Measurements from ENCODE around the gene PRKCZ.
"Not testable (repeated sequence)": the region's sequence is repeated elsewhere in the genome, so short reads cannot be mapped to it uniquely, and the experiment has no call there.

Gene PRKCZ

DNA sequence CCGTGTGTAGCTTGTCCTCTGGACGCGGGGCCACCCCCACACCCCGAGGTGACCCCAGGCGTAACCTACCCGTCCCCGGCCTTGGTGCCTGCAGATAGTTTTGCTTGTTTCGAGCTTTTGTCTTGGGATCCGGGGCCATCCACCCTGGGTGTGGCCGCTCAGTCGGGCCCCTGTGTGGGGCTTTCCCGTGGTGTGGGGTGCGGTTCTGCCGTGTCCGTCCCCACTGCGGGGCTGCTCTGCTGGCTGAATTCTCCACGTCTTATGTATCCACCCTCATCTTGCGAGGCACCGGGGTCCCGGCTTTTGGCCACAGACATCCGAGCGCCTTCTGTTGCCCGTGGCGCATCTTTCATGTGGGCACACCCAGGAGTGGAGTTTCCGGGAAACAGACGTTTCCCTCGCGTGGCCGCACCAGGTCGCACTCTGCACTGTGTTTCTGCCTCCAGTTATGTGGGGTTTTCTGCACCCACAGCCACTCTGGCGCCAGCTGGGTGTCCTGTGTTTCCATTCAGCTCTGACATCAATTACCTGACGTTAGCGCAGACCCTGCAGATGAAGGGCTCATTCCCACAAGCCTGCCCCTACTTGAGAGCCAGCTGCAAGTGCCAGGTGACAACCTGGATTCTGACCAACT lies 64.9 kb downstream of the PRKCZ start:
- TF ChIP-seq CTCF (IDR thresholded peaks at IDR 0.05; ENCODE audit: low read depth, low read length): no peak
- TF ChIP-seq EZH2phosphoT487 (IDR thresholded peaks at IDR 0.05; ENCODE audit: low read depth): no peak
- H3K27ac ChIP-seq (ENCODE audit: low read length): no peak overlapping the region
- H4K20me1 ChIP-seq (ENCODE audit: insufficient read depth, low read length): no peaks in the 10 kb centered on the region
- H3K9me3 ChIP-seq (ENCODE audit: insufficient read depth, low read length): peaks cover 16% of the 10 kb centered on the region; the same call in 1 of the 2 replicates
- H3K4me1 ChIP-seq (ENCODE audit: low read length): peaks cover 19% of the 10 kb centered on the region
- peaks cover 5% of the 10 kb centered on the region for H3K36me3 ChIP-seq (replicated peaks; ENCODE audit: low read depth, low read length)
- no peak overlapping the region for H3K4me2 ChIP-seq (ENCODE audit: low read length)
- no peak overlapping the region for H3K4me3 ChIP-seq (ENCODE audit: low read length)
- H3K79me2 ChIP-seq (ENCODE audit: low read length): no peaks in the 10 kb centered on the region
- peaks cover 5% of the 10 kb centered on the region; the same call in 1 of the 2 replicates for H3K27me3 ChIP-seq (ENCODE audit: low read depth, low read length)
- no peak overlapping the region for H2AFZ ChIP-seq (ENCODE audit: low read depth, low read length)
- H3K9ac ChIP-seq (ENCODE audit: low read length): no peak overlapping the region

DNA sequence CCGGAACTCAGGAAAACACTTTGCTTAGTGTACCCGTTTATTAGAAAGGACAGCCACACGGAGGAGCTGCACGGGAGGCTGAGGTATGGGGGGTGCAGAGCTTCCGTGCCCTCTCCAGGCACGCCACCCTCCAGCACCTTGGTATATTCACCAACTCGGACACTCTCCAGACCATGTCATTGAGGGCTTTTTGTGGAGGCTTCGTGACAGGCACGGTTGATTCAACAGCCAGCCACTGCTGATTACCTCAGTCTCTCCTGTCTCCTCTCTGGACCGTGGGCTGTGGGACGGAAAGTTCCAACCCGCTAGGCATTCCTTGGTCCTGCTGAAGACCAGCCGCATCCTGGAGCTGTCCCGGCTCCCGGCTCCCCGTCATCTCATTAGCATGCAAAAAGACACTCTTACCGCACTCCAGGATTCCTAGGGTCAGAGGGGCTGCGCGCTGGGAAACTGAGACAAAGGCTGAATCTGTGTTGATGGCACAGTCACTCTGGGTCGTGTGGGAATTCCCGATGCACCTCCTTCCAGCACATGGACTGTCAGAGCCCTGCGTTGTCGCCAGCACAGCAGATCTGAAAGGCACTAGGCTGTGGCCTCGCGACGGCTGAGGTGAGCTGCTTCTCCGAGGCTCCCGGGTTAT lies 65.6 kb downstream of the PRKCZ start:
- peaks cover 16% of the 10 kb centered on the region; the same call in 1 of the 2 replicates for H3K9me3 ChIP-seq (ENCODE audit: insufficient read depth, low read length)
- peaks cover 19% of the 10 kb centered on the region for H3K4me1 ChIP-seq (ENCODE audit: low read length)
- H2AFZ ChIP-seq (ENCODE audit: low read depth, low read length): no peak overlapping the region
- H3K27me3 ChIP-seq (ENCODE audit: low read depth, low read length): peaks cover 5% of the 10 kb centered on the region; the same call in 1 of the 2 replicates
- no peak overlapping the region for H3K4me3 ChIP-seq (ENCODE audit: low read length)
- H4K20me1 ChIP-seq (ENCODE audit: insufficient read depth, low read length): no peaks in the 10 kb centered on the region
- TF ChIP-seq CTCF (IDR thresholded peaks at IDR 0.05; ENCODE audit: low read depth, low read length): no peak
- no peak for TF ChIP-seq EZH2phosphoT487 (IDR thresholded peaks at IDR 0.05; ENCODE audit: low read depth)
- H3K27ac ChIP-seq (ENCODE audit: low read length): no peak overlapping the region
- no peaks in the 10 kb centered on the region for H3K79me2 ChIP-seq (ENCODE audit: low read length)
- no peak overlapping the region for H3K9ac ChIP-seq (ENCODE audit: low read length)
- H3K36me3 ChIP-seq (replicated peaks; ENCODE audit: low read depth, low read length): peaks cover 5% of the 10 kb centered on the region
- H3K4me2 ChIP-seq (ENCODE audit: low read length): no peak overlapping the region

DNA sequence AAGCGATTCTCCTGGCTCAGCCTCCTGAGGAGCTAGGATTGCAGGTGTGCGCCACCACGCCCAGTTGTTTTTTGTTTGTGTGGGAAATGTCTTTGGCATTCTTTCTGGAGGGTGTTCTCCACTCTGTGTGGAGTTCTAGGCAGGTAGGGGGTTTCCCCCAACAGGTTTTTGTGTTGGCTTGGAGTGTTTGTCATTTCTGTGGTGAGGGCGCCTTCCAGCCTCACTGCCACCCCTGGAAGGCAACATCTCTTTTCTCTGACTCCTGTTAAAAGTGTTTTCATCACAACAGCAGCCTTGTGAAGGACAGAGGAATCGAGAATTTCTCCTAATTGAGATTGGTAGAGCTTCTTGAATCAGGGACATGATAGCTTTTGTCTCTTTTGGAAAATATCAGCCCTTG lies 69.7 kb downstream of the PRKCZ start:
- TF ChIP-seq CTCF (IDR thresholded peaks at IDR 0.05; ENCODE audit: low read depth, low read length) (no peak), EZH2phosphoT487 (IDR thresholded peaks at IDR 0.05; ENCODE audit: low read depth) (no peak)
- no peaks in the 10 kb centered on the region for H3K36me3 ChIP-seq (replicated peaks; ENCODE audit: low read depth, low read length)
- no peaks in the 10 kb centered on the region for H3K27me3 ChIP-seq (ENCODE audit: low read depth, low read length)
- H3K9me3 ChIP-seq (ENCODE audit: insufficient read depth, low read length): no peaks in the 10 kb centered on the region
- no peak overlapping the region for H3K27ac ChIP-seq (ENCODE audit: low read length)
- H3K4me2 ChIP-seq (ENCODE audit: low read length): no peak overlapping the region
- no peak overlapping the region for H3K4me3 ChIP-seq (ENCODE audit: low read length)
- no peaks in the 10 kb centered on the region for H4K20me1 ChIP-seq (ENCODE audit: insufficient read depth, low read length)
- H3K4me1 ChIP-seq (ENCODE audit: low read length): peaks cover 5% of the 10 kb centered on the region; the same call in 1 of the 2 replicates
- no peak overlapping the region for H2AFZ ChIP-seq (ENCODE audit: low read depth, low read length)
- no peaks in the 10 kb centered on the region for H3K79me2 ChIP-seq (ENCODE audit: low read length)
- H3K9ac ChIP-seq (ENCODE audit: low read length): no peak overlapping the region

- no peaks in the 10 kb centered on the region for H4K20me1 ChIP-seq (ENCODE audit: insufficient read depth, low read length)
- H3K79me2 ChIP-seq (ENCODE audit: low read length): no peaks in the 10 kb centered on the region
Observed at GRCh38 chr1:2121101-2121691, 71.0 kb downstream of the PRKCZ start.

GRCh38 chr1:2121794-2122193 lies 71.6 kb downstream of the PRKCZ start:
- not testable (repeated sequence) for H3K27ac ChIP-seq (ENCODE audit: low read length); H3K79me2 ChIP-seq (ENCODE audit: low read length); H3K4me2 ChIP-seq (ENCODE audit: low read length); H3K27me3 ChIP-seq (ENCODE audit: low read depth, low read length); H2AFZ ChIP-seq (ENCODE audit: low read depth, low read length); H3K36me3 ChIP-seq (replicated peaks; ENCODE audit: low read depth, low read length); H4K20me1 ChIP-seq (ENCODE audit: insufficient read depth, low read length); H3K9me3 ChIP-seq (ENCODE audit: insufficient read depth, low read length); H3K4me3 ChIP-seq (ENCODE audit: low read length); H3K9ac ChIP-seq (ENCODE audit: low read length)
- H3K4me1 ChIP-seq (ENCODE audit: low read length): peaks cover 16% of the 10 kb centered on the region

More at GRCh38 chr1:2121101-2121691, 71.0 kb downstream of the PRKCZ start:
- Histone ChIP-seq H3K9ac (ENCODE audit: low read length) (no peak overlapping the region), H3K4me2 (ENCODE audit: low read length) (no peak overlapping the region), H3K36me3 (replicated peaks; ENCODE audit: low read depth, low read length) (no peaks in the 10 kb centered on the region), H2AFZ (ENCODE audit: low read depth, low read length) (no peak overlapping the region), H3K9me3 (ENCODE audit: insufficient read depth, low read length) (no peaks in the 10 kb centered on the region), H3K4me1 (ENCODE audit: low read length) (peaks cover 10% of the 10 kb centered on the region), H3K27me3 (ENCODE audit: low read depth, low read length) (no peaks in the 10 kb centered on the region), H3K27ac (ENCODE audit: low read length) (no peak overlapping the region), H3K4me3 (ENCODE audit: low read length) (no peak overlapping the region)
- TF ChIP-seq EZH2phosphoT487 (IDR thresholded peaks at IDR 0.05; ENCODE audit: low read depth) (no peak), CTCF (IDR thresholded peaks at IDR 0.05; ENCODE audit: low read depth, low read length) (no peak)

Measured in OCI-LY3 (cell line).